Measurements from ENCODE around the gene SPSB1. TPM values are rescaled to one million over a fixed set of nuclear protein-coding genes. Genes with fewer than 3 reads are reported as not detected.

Gene SPSB1
- total RNA-seq, 1 experiment from 2014 or later = 2.9 TPM

GRCh38 chr1:9309080-9309479 is 16.4 kb downstream of the SPSB1 start:
- H3K4me2 ChIP-seq (ENCODE audit: insufficient read depth, insufficient read length, low read length) = no peak overlapping the region
- H3T11ph ChIP-seq (ENCODE audit: low read length) = no peak overlapping the region
- H3K27me3 ChIP-seq (ENCODE audit: insufficient read depth, low read length) = no peaks in the 10 kb centered on the region
- H3K23me2 ChIP-seq (ENCODE audit: insufficient read length, low read depth, low read length, poor library complexity, severe bottlenecking) = no peaks in the 10 kb centered on the region
- no peaks in the 10 kb centered on the region for H3K79me1 ChIP-seq (ENCODE audit: insufficient read depth, low read depth, low read length, poor library complexity, severe bottlenecking)
- H3K14ac ChIP-seq (ENCODE audit: insufficient read depth, low read length) = no peak overlapping the region
- no peaks in the 10 kb centered on the region for H3K9me3 ChIP-seq (ENCODE audit: control insufficient read depth, low read depth, low read length)
- H3K4me1 ChIP-seq (ENCODE audit: insufficient read depth, low read length) = no peaks in the 10 kb centered on the region
- H3K27ac ChIP-seq (ENCODE audit: insufficient read length, low read depth, low read length) = no peak overlapping the region
- H3K56ac ChIP-seq (ENCODE audit: insufficient read length, low read depth, low read length) = no peak overlapping the region
- no peak overlapping the region for H3K9ac ChIP-seq (ENCODE audit: extremely low read depth, insufficient read length, low read length)
- no peak overlapping the region for H2AK5ac ChIP-seq (ENCODE audit: insufficient read length, low read length)
- no peak overlapping the region for H4K5ac ChIP-seq (ENCODE audit: insufficient read length, low read depth, low read length)
- H4K91ac ChIP-seq (ENCODE audit: insufficient read length, low read depth, low read length) = no peak overlapping the region
- H3K79me2 ChIP-seq (ENCODE audit: insufficient read depth, low read length) = no peaks in the 10 kb centered on the region
- H2BK15ac ChIP-seq (ENCODE audit: low read depth, low read length) = no peak overlapping the region
- WGBS (ENCODE audit: extremely low coverage, insufficient read length, low lambda C conversion rate) = no CpG with 5 or more reads among the region's 8 CpGs
- no peak overlapping the region for H3K27ac Mint-ChIP-seq
- H4K8ac ChIP-seq (replicated peaks; ENCODE audit: insufficient read length, low read depth, low read length) = no peak overlapping the region
- H3K4me1 Mint-ChIP-seq = peaks cover 3 to 14% of the 10 kb centered on the region in 2 experiments; a peak in 2 of 4 replicates
- no peak overlapping the region for H3K4ac ChIP-seq (ENCODE audit: low read depth, low read length)
- H3K27me3 Mint-ChIP-seq (ENCODE audit: low read depth) = peaks cover 5% of the 10 kb centered on the region
- H4K20me1 ChIP-seq (ENCODE audit: control insufficient read depth, insufficient read depth, insufficient read length) = no peaks in the 10 kb centered on the region
- no peak overlapping the region for H2BK12ac ChIP-seq (ENCODE audit: insufficient read length, low read depth, low read length)
- no peak overlapping the region for H3K23ac ChIP-seq (ENCODE audit: insufficient read length, low read depth, low read length)
- no peaks in the 10 kb centered on the region; a peak in 1 of 7 replicates for H3K36me3 Mint-ChIP-seq (ENCODE audit: insufficient read depth in 1 of 3, low read depth in 3 of 3)
- H2BK20ac ChIP-seq (ENCODE audit: low read depth, low read length, poor library complexity, severe bottlenecking) = no peak overlapping the region
- H3K9me3 Mint-ChIP-seq = no peaks in the 10 kb centered on the region
- DNase-seq = no peak
- H3K4me3 Mint-ChIP-seq = no peak overlapping the region
- TF ChIP-seq CTCF (conservative IDR thresholded peaks at IDR 0.05) = no peak
- H2BK5ac ChIP-seq (ENCODE audit: insufficient read length, low read length) = no peak overlapping the region
- H2AFZ ChIP-seq (ENCODE audit: low read length) = no peak overlapping the region
- no peak overlapping the region for H2BK120ac ChIP-seq (ENCODE audit: low read depth, low read length, poor library complexity, severe bottlenecking)
- H3K18ac ChIP-seq (ENCODE audit: insufficient read length, low read depth, low read length) = no peak overlapping the region

Data from H9 (cell line).